Putamen (tissue), 1 donor: ENCODE data around the gene VAV2.

ENCODE experiments used
- DNase-seq: peaks from one replicate; pipeline ENCODE4 v3.0.0-alpha.2; 2016; ENCODE audit warnings: low spot score

VAV2 gene

DNA sequence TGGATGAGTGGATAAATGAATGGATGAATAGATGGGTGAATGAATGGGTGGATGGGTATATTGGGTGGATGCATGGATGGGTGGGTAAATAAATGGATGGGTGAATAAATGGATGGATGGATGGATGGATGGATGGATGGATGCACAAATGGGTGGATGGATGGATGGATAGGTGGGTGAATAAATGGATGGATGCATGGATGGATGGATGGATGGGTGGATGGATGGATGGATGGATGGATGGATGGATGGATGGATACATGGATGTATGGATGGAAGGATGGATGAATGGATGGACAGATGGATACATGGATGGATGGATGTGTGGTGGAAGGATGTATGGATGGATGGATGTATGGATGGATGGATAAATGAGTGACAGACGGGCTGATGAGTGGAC is 140.4 kb downstream of the VAV2 start:
- no peak for DNase-seq

DNA sequence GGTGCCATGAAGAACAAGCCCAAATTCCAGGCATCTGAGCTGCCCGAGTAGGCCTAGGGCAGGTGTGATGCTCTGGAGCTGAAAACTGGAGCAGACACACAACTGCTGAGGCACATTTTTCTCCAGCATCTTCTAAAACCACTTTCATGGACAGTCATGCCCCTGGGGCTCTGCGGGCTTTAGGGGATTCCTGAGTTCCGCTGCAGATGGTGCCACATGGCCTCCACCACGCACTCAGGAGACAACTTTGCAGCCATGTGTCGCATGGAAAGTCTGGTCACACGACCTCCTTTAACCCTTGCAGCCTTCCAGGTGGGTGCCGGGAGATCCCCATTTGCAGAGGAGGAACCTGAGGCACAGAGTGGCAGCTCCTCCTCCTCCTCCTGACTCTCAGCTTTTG is 141.2 kb downstream of the VAV2 start:
- no peak for DNase-seq

DNA sequence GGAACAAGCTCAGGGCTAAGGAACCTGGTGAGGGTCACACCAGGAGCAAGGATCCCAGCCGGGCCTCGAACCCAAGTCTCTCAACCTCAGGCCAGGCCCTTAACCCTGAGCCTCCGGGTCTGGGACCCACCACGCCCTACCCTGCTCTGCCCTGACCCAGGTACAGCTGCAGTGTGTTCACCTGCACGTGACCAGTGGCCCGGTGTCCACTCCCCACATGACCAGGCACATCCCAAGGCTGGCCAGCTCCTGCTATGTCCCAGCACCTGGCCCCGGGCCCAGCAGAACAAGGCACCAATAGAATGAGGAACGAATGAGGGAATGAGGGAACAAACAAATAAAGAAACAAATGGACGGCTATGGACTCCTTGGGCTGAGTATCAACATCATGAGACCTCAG is 142.0 kb downstream of the VAV2 start:
- DNase-seq = no peak

DNA sequence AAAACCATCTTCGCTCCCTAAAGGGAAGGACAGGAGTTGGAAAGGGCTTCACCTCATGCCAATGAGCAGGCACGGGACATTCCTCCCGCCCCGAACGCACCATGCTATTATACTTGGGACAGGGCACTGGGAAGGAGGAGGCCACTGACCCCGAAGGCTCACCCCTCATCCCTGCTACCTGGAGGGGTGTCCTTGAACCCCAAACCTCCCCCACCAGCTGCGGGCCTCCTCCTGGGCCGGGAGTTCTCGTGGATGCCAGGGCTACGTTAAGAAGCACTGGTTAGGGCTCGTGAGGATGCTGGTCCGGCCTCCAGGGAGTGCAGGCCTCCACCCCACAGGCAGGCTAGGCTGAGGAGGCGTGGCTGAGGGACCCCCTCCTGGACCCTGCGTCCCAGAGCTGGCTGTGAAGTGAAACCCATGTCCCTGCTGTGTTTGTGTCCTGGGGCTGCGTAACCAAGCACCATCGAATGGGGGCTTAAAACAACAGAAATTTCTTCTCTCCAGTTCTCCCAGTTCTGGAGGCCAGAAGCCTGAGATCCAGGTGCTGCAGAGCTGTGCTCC is 142.9 kb downstream of the VAV2 start:
- no peak for DNase-seq

GRCh38 chr9:133848471-133849109 is 143.5 kb downstream of the VAV2 start:
- DNase-seq = no peak

DNA sequence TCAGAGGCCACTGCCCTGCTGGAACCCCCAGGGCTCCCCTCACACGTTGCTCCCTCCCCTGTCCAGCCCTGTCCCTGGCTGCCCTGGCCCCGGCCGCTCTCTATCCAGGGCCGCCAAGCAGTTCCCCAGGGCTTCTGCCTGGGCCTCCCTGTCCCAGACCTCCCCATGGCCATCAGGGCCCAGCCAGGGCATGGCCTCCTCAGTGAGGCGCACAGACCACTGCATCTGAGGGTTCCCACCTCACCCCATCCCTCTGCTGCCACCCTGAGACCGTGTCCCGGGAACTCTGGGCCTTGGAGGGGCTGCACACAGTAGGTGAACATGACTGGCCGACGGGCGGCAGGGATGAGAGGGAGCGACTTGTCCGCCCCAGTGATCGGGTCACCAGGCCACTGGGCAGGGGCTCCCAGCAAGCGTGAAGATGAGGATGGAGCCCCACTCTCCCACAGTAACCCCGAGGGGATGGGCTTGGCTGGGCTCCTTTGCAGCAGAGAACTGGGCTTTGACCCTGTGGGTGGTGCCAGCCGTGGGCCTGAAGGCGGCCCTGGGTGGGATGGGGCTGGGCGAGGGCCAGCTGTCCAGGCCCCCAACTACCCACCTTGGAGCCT is 145.5 kb downstream of the VAV2 start:
- DNase-seq = no peak

DNA sequence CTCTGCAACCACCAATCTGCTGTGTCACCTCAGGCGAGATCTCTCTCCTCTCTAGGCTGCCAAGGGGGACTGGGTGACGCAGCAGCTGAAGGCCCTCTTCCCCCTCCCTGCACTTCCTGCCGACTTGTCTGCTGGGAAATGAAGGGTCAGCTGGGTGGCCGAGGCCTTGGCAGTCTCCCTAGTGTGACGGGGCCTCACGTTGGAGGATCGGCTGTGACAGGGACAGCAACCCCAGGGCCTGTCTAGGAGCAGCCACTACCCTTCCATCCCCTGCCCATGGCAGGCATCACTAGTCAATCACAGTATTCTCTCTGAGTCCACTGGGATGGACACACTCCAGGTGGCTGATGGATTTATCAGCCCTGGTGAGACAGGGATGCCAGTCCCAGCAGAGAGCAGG is 146.7 kb downstream of the VAV2 start:
- DNase-seq = peak; percentile 49

DNA sequence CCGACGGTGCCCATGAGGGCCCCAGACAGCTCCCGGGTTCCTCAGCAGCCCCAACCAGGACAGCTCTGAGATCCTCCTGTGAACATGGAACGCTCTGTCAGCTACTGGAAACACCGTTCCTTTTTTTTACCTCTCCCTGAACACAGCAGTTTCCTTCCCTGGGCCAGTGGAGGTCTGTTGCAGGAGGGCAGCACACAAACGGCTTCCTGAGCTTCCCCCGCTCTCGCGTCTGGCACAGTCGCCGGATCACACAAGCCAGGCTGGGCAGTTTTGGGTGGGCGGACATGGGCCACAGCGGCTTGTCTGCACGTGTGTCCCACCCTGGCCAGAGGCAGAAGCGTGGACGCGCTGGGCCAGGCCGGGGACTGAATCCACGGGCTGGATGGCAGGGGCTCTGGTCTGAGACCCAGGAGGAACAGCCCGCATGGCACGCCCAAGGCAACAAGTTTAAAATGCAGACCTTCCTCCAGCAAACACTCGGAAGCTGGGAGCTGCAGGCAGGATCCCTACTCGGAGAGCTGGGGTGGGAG is 147.2 kb downstream of the VAV2 start:
- DNase-seq = no peak

DNA sequence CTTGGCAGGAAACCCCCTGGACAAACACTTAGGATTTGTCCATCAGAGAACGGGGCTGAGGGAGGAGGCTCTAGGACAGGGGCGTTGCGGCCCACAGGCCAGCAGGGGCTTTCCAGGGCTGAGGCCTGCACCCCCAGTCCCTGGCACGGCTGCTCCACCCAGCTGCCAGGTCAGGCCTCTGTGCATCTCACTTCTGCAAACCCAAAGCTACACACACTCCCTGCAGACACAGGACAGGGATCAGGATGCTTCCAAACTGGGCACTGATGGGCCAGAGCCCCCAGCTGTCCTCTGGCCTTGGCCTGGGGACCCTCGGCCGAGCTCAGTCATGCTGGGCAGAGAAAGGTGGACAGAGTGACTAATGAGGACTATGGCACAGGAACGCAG is 147.7 kb downstream of the VAV2 start:
- no peak for DNase-seq

DNA sequence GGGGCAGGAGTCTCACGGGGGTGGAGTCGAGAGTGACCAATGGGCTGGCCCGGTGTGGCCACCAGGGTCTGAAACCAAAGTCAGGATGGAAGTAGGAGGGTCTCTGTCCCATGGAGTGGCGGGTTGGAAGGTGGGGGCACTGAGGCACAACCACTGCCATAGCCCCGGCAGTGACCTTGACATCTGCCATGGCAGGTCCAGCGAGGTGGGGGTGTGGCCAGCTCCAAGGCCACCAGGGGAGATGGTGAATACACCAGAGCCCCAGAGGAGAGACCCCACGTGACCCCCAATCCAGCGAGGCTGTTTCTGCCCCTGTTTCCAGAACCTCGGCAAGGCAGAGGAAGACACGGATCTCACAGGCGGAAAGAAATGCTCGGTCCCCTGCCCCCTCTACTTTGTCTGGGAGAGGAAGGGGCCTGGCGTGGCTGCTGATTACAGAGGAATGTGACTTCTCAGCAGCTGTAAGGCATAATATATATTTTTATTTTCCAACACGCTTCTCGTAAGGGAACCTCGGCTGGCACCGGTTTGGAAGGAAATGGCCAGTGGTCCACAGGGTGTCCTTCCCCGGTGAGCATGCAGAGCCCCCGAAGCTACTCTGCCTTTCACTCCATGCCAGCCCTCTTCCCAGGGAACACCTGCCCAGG is 148.2 kb downstream of the VAV2 start:
- no peak for DNase-seq

DNA sequence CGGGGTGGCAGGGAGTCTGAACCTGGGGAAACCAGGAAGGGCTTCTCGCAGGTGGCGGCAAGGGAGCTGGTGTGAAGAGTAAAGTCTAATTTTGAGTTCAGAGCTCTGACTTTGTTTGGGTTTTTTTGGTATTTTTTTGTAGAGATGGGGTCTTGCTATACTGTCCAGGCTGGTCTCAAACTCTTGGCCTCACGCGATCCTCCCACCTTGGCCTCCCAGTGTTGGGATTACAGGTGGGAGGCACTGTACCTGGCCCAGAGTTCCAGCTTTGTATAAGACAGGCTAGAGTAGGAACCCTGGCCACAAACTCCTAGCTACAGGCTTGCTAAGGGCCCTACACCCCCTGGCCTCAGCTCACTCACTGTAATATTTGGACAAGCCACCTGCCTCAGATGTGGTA is 148.9 kb downstream of the VAV2 start:
- DNase-seq = no peak

- DNase-seq = no peak
Observed at GRCh38 chr9:133842721-133843227, 149.3 kb downstream of the VAV2 start.

DNA sequence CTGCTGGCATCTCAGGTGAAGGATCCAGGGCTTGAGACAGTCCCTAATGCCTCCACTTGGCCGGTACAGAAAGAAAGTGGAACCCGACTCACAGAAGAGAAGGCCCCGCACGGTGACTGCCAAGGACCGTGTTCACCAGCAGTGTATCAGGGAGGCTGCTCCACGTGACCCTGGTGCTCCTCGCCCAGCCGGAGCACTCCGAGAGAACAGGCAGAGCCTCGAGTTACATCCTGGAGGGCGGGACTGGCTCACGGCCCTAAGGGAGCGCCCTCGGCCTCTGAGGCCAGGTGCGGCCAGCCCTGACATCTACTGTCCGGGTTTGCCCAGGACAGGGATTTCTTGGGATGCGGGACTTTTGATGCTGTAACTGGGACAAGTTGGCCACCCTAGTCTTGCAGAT is 149.9 kb downstream of the VAV2 start:
- DNase-seq = no peak

- DNase-seq = no peak
Observed at GRCh38 chr9:133841167-133841812, 150.8 kb downstream of the VAV2 start.

- no peak for DNase-seq
Observed at GRCh38 chr9:133839822-133840329, 152.2 kb downstream of the VAV2 start.

- no peak for DNase-seq
Observed at GRCh38 chr9:133838859-133839507, 153.1 kb downstream of the VAV2 start.

DNA sequence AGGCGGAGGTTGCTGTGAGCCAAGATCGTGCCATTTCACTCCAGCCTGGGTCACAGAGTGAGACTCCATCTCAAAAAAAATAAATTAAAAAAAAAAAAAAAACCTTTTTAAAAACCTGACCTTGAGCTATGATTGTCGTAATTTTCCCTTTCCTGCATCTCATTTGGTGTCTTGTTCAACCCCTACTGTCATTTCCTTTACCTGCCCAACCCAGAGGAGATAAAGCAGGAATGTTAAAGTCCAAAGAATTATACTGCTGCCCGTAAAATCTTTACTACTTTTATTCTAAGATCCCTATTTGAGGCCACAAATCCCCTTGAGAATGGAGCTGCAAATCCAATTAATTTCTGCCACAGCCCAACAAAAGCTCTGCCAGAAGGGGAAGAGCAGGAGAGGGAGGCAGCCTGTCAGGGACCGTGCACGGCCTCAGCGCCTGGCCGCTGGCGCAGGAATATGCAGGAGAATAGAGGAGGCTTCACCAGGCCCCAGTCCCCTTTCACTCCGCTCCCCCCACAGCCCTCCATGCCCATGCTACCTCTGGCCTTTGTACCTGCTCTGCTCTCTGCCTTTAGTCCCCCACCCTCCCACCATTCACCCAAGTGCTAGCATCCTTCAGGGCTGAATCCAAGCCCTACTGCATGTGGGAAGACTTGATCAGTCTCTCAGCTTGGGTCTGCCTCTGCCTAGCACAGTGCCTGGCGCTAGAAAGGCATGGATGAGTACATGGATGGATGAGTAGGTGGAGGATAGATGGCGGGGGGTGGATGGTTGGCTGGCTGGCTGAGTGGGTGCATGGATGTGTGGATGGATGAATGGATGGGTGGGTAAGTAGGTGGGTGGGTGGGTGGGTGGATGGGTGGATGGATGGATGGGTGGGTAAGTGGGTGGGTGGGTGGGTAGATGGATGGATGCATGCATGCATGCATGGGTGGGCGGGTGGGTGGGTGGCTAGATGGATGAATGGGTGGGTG is 154.2 kb downstream of the VAV2 start:
- DNase-seq = no peak

- no peak for DNase-seq
Observed at GRCh38 chr9:133836818-133837217, 155.3 kb downstream of the VAV2 start.

- no peak for DNase-seq
Observed at GRCh38 chr9:133836001-133836758, 155.9 kb downstream of the VAV2 start.
